Prostate gland (tissue), 2 donors: ENCODE data around the gene TMEM221. TPM values are rescaled to one million over a fixed set of nuclear protein-coding genes. Genes with fewer than 3 reads are reported as not detected.

Experiments
- DNase-seq: peaks from one replicate; pipeline ENCODE4 v3.0.0-alpha.2; 2019; ENCODE audit warnings: low spot score
- H3K27ac ChIP-seq, 2 donors: fragments of 200-600 bp; sonication (generic); 2 replicates each; pipeline ENCODE4 v1.5.1; 2017 to 2019
- H3K27me3 ChIP-seq: fragments of 200-600 bp; sonication (generic); replicated peaks from 2 replicates; pipeline ENCODE4 v1.5.1; 2019; ENCODE audit not compliant: insufficient read depth
- H3K36me3 ChIP-seq, 2 donors: fragments of 200-600 bp; sonication (generic); 1 replicate in 1 of 2; 2 replicates in 1 of 2; pipeline versions ENCODE4 v1.5.1 to v1.8.1; 2017 to 2019
- H3K4me1 ChIP-seq: fragments of 200-600 bp; sonication (generic); replicated peaks from 2 replicates; pipeline ENCODE4 v1.5.1; 2019
- H3K4me3 ChIP-seq, 2 donors: fragments of 200-600 bp; sonication (generic); 2 replicates each; pipeline ENCODE4 v1.5.1; 2017 to 2019
- H3K9me3 ChIP-seq: fragments of 200-600 bp; sonication (generic); 2 replicates; pipeline ENCODE4 v1.5.1; 2017
- CTCF ChIP-seq, 4 experiments: fragments of 200-600 bp in 2 of 4; fragments of 450-650 bp in 2 of 4; sonication (generic) in 2 of 4; IDR thresholded peaks; 1 replicate in 3 of 4; 2 replicates in 1 of 4; pipeline ENCODE4 v1.5.1; 2016 to 2019; ENCODE audit warnings: antibody characterized with exemption in 4 of 4, mild to moderate bottlenecking in 2 of 4, moderate library complexity in 2 of 4
- POLR2A ChIP-seq: fragments of 450-650 bp; IDR thresholded peaks from one replicate; pipeline ENCODE4 v1.6.1; 2016; ENCODE audit warnings: antibody characterized with exemption, mild to moderate bottlenecking
- POLR2AphosphoS5 ChIP-seq: sonication (generic); formaldehyde crosslinking; IDR thresholded peaks from one replicate; pipeline ENCODE4 v1.6.1; 2017; ENCODE audit warnings: antibody characterized with exemption
- WGBS: methylation state at CpG from one replicate; pipeline ENCODE4 v1.1.5; 2018; 5-methylcytosine and 5-hydroxymethylcytosine counted together
- intact Hi-C: fragments of 100-400 bp; cut with DNase I; formaldehyde crosslinking; loops from one replicate; pipeline ENCODE4 v1.14.2; 2022
- total RNA-seq, 2 donors: library from RNA; depleted of rRNA; stranded (reverse); fragments of >200 nt; gene quantifications; one replicate each; pipeline ENCODE4 v1.1.0, GENCODE V29; 2016

Gene TMEM221
- total RNA-seq, 2 donors from 2014 or later, result 1.4 to 1.7 TPM

GRCh38 chr19:17414097-17414496 is 34.4 kb downstream of the TMEM221 start:
- no peaks in the 10 kb centered on the region for H3K36me3 ChIP-seq
- no peaks in the 10 kb centered on the region for H3K27me3 ChIP-seq
- H3K4me1 ChIP-seq, result no peaks in the 10 kb centered on the region
- no peak overlapping the region for H3K27ac ChIP-seq
- 90% methylated on average over 8 of the region's 8 CpGs for WGBS
- no peak for TF ChIP-seq POLR2AphosphoS5
- no peak for TF ChIP-seq CTCF (IDR thresholded peaks at IDR 0.05)
- TF ChIP-seq POLR2A, result no peak
- H3K9me3 ChIP-seq, result no peaks in the 10 kb centered on the region
- intact Hi-C loops, result no loop called here
- DNase-seq, result no peak
- H3K4me3 ChIP-seq, result no peak overlapping the region

- DNase-seq, result no peak
- TF ChIP-seq POLR2AphosphoS5, result no peak
- TF ChIP-seq POLR2A, result no peak
- no peak for TF ChIP-seq CTCF (IDR thresholded peaks at IDR 0.05)
- Histone ChIP-seq H3K9me3 (no peaks in the 10 kb centered on the region), H3K4me3 (no peak overlapping the region), H3K27ac (no peak overlapping the region), H3K4me1 (no peaks in the 10 kb centered on the region), H3K27me3 (no peaks in the 10 kb centered on the region), H3K36me3 (no peaks in the 10 kb centered on the region)
- WGBS, result 75% methylated on average over 11 of the region's 11 CpGs
- intact Hi-C loops, result no loop called here
Measured at GRCh38 chr19:17411801-17412200, 36.7 kb downstream of the TMEM221 start.

GRCh38 chr19:17409990-17410389 is 38.5 kb downstream of the TMEM221 start:
- TF ChIP-seq CTCF (IDR thresholded peaks at IDR 0.05) (no peak), POLR2AphosphoS5 (no peak), POLR2A (no peak)
- no peak for DNase-seq
- H3K4me1 ChIP-seq, result no peaks in the 10 kb centered on the region
- no peak overlapping the region for H3K27ac ChIP-seq
- intact Hi-C loops, result no loop called here
- H3K4me3 ChIP-seq, result no peak overlapping the region
- H3K36me3 ChIP-seq, result no peaks in the 10 kb centered on the region
- no peaks in the 10 kb centered on the region for H3K9me3 ChIP-seq
- no peaks in the 10 kb centered on the region for H3K27me3 ChIP-seq
- 92% methylated on average over 9 of the region's 9 CpGs for WGBS

GRCh38 chr19:17406887-17407196 is 41.6 kb downstream of the TMEM221 start:
- H3K27ac ChIP-seq, result peak overlapping the region; percentile 60 to 75
- no peak for DNase-seq
- no peaks in the 10 kb centered on the region for H3K27me3 ChIP-seq
- H3K9me3 ChIP-seq, result no peaks in the 10 kb centered on the region
- no peaks in the 10 kb centered on the region for H3K4me1 ChIP-seq
- WGBS, result 57% methylated on average over 2 of the region's 2 CpGs
- intact Hi-C loops, result no loop called here
- no peak overlapping the region for H3K4me3 ChIP-seq
- TF ChIP-seq CTCF (IDR thresholded peaks at IDR 0.05) (no peak), POLR2A (no peak), POLR2AphosphoS5 (no peak)
- H3K36me3 ChIP-seq, result no peaks in the 10 kb centered on the region

- no peak for TF ChIP-seq CTCF (IDR thresholded peaks at IDR 0.05)
- DNase-seq, result no peak
- 73% methylated on average over 10 of the region's 10 CpGs for WGBS
- H3K27me3 ChIP-seq, result no peaks in the 10 kb centered on the region
- H3K27ac ChIP-seq, result peak overlapping the region; percentile 72 to 75
- intact Hi-C loops, result no loop called here
- H3K4me3 ChIP-seq, result peak overlapping the region in 1 of 2 donors; percentile 8
- H3K9me3 ChIP-seq, result no peaks in the 10 kb centered on the region
- no peaks in the 10 kb centered on the region for H3K4me1 ChIP-seq
- H3K36me3 ChIP-seq, result no peaks in the 10 kb centered on the region
Measured at GRCh38 chr19:17406046-17406886, 42.2 kb downstream of the TMEM221 start.
